Stimulated activated CD4-positive, alpha-beta T cell treated with anti-CD3 and anti-CD28 coated beads, Interleukin-12 subunit alpha, Interleukin-12 subunit beta, amount 100 ng/mL, for 24 hours (primary cell): ENCODE results near the gene LRCOL1.

ENCODE experiments used
- DNase-seq, 2 experiments: peaks; one replicate each; pipeline ENCODE4 v3.0.0-alpha.2; 2020; ENCODE audit warnings: low read depth in 2 of 2

Gene LRCOL1

DNA sequence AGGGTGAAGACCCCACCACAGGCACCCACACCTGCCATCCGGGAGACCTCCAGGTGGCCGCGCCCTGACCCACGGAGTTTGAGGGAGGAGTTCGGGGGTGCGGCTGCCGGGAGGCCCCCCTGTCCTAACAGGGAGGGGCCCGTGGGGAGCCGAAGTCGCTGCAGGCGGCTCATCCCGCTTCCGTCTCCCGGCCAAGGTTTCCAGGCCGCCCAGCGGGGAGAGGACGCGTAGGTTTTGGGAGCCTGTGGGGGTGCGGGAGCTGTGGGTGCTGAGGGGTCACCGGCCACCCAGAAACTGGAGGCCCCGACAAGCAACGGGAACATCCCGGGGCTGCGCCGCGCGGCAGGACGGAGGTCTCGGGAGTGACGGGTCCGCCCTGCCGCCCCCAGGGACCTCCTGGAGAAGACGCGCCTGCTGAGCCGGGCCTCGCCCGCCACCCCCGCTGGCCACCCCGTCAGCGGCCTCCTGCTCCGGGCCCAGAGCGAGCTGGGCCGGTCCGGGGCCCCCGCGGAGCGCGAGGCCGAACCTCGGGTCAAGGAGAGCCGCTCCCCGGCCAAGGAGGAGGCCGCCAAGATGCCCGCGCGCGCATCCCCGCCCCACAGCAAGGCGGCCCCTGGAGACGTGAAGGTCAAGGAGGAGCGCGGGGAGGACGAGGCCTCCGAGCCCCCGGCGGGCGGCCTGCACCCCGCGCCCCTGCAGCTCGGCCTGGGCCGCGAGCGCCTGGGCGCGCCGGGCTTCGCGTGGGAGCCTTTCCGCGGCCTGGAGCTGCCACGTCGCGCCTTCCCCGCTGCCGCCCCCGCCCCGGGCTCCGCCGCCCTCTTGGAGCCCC, 27.6 kb downstream of the LRCOL1 start:
- DNase-seq = no peak

DNA sequence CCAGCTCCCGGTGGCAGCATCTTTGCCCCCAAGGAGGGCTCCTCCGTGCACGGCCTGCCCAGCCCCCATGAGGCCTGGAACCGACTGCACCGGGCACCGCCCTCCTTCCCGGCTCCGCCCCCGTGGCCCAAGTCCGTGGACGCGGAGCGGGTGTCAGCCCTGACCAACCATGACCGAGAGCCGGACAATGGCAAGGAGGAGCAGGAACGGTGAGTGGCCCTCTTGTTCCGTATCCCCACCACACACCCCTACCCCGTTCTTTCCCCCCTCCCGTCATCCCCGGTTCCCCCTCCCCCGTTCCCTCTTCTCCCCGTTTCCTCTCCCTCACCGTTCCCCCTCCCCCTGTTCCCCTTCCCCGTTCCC, 28.3 kb downstream of the LRCOL1 start:
- no peak for DNase-seq

DNA sequence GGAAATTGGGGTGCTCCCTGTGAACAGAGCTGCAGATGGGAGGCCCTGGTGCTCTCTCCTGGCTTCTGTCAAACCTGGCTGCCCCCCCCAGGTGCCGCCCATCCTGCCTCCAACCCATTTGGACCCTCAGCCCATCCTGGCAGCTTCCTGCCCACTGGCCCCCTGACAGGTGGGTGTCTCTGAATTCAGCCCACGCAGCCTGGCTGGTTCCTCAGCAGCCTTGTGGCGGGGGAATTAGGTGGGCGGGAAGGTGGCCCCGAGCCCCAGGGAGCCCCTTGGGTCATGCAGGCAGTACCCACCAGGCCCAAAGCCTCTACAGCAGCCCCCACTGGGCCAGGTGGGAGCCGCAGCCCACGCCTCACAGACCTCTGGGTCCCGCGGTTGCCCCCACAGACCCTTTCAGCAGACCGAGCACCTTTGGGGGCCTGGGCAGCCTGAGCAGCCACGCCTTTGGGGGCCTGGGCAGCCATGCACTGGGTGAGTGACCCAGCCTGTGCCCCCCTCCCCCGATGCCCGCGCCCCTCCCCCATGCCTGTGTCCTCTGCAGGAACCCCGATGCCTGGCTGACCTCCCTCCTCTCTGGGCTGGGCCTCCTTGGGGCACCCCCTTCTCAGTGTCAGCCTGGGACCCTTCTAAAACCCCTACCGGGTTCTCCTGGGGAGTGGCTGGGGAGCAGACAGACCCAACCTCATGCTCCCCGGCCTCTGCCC, 28.9 kb downstream of the LRCOL1 start:
- no peak for DNase-seq

DNA sequence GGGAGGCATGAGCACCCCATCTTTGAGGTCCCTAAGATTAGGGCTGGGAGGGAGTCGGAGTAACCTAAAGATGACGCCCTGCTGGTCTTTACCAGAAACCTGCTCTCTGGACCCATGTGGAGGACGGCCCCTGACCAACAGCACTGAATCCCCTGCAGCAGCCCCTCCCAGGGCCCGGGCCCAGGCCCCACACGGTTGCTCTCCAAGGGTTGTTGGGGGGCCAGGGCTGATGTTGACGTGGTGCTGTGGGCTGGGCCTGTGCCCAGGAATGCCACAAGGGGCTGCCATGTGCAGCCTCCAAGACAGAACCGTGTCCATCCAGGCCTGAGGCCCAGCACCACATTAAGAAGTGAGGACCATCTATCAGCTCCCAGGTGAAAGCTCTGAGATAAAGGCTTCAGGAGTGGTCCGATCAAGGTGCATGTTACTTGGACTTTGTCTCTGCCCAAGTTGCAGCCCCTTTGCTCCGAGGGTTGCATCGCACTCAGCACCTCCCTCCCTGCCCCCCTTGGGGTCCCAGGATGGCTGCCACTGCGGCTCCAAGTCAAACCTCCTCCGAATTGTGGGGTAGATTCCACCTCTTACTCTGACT, 29.6 kb downstream of the LRCOL1 start:
- no peak for DNase-seq

DNA sequence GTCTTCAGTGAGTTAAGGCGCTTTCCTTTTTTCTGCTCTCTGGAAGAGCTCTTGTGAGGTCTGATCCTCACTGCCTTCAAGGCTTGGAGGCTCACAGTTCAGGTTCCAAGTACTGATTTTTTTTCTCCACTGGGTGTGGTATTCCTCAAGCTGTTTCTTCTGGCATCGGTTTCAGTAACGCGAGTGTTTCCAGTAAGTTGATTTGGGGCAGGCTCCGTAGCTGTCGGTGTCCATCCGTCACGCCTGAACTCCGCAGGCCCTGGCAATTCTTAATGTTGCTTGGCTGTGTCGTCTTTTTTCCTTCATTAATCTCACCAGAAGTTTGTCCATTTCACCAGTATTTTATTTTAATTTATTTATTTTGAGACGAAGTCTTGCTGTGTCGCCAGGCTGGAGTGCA, 30.6 kb downstream of the LRCOL1 start:
- no peak for DNase-seq

DNA sequence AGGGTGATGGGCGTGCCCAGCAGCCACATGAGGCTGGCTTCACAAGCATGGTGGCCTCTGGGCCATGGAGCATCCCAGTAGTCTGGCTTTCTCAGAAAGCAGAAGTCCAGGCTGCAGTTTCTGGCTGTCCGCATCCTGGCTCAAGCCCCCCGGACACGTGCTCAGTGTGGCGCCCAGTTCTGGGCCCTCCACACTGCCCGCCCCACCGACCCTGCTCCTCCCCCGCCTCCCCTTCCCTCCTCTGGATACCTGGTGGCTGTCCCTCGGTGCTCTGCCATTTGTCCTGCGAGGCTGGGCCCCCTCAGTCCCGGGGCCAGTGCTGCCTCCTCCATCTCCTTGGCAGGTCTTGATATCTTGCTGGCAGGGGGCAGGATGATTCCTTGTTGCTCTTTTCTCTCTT, 31.6 kb downstream of the LRCOL1 start:
- no peak for DNase-seq

DNA sequence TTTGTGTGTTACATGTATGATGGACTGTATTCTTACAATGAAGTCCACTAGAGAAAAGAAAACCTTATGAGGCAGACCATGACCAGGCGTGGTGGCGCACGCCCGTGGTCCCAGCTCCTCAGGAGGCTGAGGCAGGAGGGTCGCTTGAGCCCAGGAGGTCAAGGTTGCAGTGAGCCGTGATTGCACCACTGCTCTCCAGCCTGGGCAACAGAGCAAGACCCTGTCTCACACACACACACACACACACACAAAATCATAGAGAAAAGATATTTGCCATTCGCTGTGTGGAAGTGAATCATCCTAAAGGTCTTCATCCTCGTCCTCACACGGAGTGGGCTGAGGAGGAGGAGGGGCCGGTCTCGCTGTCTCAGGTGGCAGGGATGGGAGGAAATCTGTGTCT, 32.3 kb downstream of the LRCOL1 start:
- no peak for DNase-seq

DNA sequence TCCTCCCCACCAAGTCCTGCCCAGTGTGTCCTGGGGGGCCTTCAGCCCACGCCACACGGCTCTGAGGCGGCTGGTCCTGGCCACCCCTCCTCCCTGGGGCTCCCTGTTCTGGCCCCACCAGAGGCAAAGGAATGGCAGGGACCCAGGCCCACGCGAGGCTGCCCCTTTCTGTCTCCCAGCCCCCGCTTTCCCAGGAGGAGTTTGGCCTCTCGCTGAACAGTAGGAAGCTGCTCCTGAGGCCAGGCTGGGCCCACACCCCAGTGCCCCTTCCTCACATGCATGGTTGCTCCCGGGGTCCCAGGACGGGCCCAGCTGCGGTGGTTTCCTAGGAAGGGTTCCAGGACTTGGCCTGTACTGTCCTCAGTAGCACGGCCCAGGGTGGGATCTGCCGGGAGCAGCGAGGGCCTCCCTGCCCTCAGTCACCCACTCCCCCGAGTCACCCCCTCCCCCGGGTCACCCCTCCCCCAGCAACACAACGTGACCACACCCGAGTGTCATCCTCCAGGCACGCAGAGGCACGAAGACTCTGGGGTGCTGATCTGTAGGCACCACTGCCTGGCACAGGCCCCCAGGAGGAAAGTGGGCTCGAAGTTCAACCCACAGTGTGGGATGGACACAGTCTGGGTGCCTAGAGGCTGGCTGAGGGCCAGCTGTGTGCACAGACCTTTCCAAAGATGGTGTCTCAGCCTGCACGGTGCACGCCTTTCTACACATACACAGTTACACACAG, 33.0 kb downstream of the LRCOL1 start:
- DNase-seq = no peak

DNA sequence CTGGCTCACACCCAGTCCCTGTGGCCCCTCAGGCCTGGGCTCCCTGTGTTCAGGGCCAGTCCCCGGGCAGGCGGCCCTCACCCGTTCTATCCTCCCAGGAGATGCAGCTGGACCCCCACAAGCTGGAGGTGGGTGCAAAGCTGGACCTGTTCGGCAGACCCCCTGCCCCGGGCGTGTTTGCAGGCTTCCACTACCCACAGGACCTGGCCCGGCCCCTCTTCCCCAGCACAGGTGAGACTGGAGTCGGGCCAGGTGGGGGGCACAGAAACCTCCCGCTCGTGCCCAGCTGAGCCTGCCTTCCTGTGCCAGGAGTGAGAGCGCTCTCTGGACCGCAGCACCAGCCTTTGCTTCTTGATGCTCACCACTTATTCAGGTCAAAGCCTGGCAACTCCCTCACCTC, 33.7 kb downstream of the LRCOL1 start:
- no peak for DNase-seq

DNA sequence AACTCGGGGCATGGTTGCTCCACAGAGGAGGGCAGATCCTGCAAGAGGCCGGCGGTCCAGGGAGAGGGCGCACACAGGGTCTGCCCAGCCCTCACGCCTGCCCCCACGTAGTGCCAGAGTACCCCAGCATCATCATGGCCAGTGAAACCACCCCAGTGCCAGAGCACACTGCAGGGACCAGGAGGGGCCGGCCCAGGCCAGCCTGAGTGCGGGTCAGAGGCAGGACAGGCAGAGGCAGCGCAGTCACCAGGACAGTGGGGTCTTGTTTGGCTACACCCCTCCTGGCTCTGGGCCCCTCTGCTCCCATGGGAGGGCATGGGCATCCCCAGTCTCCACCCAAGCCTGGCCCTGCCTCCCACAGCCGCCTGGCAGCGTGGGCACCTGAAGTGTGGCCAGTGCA, 34.7 kb downstream of the LRCOL1 start:
- DNase-seq = no peak

DNA sequence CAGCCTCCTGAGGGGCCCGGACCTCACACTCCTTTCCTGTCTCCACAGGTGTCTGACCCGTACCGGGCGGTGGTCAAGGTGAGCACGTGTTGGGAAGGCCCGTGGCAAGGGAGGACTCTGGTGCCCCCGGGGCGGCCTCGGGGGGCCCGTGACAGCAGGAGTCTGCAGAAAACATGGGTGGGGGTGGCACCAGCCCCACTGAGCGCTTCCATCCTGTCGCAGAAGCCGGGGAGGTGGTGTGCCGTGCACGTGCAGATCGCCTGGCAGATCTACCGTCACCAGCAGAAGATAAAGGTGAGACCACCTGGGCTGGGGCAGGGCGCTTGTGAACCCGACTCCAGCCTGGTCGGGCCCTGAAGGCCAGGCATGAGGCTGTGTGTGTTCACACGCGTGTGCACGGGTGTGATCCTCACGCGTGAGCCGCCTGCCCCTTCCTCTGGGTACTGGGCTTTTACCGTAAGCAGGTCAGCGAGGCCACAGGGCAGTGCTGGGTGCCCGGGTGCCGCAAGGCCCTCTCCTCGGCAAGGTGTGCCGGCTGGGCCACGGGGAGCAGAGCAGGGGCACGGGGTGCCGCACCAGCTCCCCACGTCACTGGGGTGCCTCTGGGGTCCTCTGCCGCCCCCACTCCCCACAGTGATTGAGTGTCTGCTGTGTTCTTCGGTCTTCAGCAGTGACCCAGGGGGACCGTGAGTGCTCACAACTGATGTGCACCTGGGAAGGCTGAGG, 35.9 kb downstream of the LRCOL1 start:
- DNase-seq = no peak

DNA sequence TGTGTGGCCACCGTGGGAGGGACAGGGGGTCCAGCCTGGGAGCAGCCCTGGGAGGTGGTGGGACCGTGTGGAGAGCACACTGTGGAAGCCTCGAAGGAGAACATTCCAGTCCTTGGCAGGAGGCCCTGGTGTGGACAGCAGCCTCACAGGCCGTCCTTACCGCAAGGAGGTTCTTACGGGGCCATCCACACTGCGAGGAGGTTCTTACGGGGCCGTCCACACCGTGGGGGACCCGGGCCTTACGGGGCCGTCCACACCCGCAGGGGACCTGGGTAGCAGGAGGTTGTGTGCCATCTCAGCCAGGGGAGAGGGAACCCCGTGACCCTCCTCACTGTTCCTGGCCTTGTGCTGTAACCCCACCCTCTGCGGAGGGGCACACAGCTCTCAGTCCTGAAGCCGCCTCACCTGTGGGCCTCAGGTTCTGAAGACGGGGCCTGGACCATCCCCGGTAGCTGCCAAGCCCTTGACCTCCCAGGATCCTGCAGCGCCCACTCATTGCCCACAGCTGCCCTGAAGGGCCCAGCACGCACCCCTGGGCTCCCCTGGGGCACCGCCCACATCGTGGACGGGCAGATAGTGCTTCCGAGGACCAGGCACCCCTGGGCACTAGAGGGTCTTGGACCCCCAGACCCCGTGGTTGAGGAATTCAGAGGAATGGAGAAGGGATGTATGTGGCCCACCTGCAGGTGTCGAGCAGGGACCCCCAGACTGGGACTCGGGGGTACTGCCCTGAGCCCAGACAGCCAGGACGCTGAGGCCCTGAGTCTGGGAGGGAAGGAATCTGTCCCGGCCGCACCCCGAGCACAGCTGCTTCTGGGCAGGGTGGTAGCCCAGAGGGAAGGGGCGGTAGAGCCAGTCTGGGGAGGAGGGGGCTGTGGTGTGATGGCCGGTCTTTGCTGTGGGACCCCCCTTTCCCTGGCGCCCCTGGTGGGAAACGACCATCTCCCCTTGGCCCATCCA, 37.3 kb downstream of the LRCOL1 start:
- DNase-seq = no peak

DNA sequence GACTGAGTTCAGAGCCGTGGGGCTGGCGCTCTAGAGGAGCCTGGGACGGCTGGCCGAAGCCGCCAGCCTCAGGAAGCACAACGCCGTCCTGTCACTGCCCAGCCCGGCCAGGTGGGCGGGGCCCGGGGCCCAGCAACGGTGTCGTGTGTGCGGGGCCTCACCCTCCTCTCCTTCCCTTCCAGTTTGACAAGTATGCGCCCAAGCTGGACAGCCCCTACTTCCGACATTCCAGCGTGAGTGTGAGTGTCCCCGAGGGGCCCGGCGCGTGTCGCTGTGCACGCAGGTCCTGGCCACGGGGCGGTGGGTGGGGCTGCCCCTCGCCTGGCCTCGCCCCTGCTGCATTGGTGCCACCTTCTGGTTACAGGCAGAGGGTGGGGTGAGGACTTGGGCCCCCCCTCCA, 38.3 kb downstream of the LRCOL1 start:
- no peak for DNase-seq

DNA sequence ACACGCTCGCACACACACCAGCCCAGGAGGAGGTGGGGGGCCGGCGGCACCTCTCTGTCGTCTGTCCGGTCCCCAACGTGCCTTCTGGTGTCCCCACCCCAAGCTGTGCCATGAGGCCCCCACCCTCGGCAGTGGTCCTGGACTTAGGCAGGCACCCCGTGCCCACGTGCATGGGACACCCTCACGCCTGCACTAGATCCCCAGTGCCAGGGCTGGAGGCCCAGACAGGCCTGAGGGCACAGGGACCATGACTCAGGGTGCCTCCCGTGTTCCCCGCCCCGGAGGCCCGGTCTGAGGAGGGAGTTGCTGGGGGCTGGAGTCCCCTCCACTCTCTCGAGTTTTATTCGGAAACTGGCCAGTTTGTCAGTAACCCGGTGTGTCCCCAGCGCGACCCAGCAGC, 38.8 kb downstream of the LRCOL1 start:
- no peak for DNase-seq

DNA sequence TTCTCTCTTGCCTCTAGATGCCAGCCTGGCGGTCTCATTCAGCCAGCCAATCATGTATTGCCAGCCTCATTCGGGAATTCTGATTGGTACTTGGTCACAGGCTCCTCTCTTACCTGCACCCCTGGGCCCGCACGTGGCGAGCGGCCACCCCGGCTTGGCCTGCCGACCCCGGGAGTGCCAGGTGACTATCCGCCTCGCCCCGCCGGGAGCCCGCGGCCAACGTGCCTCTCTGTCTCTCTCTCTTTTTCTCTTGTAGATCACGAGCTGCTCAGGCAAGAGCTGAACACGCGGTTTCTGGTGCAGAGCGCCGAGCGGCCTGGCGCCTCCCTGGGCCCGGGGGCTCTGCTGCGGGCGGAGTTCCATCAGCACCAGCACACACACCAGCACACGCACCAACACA, 39.3 kb downstream of the LRCOL1 start:
- no peak for DNase-seq

DNA sequence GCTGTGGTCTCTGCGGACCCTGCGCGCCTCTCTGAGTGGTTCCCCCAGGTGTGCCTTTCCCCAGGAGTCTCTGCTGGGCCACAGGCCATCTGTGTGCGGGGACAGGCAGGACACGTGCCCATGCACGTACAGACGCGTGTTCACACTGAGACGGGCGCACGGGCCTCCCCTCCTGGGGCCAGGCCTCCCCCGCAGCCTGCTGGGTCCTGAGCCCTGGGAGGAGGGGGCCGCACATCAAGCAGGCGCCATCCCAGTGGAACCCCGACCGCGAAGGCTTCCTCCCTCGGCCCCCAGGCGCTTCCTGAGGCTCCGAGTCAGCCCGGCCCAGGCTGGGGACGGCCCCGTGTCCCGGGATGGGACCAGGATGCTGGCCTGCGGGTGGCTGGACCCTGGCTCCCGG, 39.7 kb downstream of the LRCOL1 start:
- DNase-seq = no peak

DNA sequence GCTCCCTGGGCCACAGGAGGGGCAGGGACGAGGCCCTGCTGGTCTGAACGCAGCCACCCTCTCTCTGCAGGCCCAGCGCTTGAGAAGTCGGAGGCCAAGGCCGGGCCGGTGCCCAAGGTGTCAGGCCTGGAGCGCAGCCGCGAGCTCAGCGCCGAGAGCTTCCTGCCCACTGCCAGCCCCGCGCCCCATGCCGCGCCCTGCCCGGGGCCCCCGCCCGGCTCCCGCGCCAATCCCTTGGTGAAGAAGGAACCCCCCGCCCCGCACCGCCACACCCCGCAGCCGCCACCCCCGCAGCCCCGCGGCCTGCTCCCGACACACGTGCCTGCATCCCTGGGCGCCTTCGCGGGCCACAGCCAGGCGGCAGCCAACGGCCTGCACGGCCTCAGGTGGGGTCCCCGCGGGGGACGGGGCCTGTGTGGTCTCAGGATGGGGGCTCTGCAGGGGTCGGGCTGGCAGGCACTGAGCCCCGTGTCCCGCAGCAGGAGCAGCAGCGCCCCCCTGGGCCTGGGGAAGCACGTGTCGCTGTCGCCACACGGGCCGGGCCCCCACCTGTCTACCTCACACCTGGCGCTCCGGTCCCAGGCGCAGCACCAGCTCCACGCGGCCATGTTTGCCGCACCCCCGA, 40.4 kb downstream of the LRCOL1 start:
- no peak for DNase-seq

DNA sequence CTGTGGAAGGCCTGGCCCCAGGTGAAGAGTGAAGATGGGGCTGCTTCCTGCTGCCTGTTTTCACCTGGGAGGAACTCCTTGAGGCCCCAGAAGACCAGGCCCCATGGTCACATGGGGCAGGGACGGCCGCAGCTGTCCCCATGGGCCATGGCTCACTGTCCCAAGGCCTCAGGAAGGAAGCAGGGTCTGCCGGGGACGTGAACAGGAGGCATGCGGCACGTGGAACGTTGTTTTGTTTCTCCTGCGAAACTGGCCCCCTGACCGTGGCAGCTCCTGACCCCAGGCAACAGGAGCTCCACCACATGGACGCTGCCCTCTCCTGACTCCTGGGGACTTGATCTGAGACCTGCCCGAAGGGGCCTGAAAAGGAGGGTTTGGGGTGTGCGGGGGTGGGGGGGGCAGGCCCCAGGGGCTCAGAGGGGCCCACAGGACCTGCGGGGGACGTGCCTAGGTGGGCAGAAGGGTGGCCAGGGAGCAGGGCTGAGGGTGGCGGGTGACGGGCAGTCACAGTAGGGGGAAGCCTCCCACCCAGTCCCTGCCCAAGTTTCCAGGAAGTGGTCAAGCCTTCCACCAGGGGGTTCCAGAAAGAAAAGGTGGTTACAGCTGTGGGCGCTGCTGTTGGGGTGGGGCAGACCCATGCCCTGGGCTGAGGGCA, 41.4 kb downstream of the LRCOL1 start:
- no peak for DNase-seq

DNA sequence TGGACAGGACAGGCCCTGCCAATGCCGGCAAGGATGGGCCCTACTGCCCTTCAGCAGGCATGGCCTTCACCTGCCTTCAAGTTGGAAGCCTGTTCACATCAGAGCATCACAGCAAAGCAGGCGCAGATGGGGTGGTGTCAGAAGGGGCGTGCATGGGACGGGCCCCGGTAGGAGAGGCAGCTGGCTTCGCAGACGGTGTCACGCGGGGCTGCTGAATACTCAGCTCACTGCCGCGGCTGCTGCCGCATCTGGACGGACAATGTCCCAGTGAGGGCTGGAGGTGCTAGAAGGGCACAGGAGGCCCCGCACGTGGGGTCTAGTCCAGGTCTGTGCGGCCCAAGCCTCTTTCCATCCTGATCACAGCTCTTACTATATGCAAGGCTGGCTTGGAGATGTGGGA, 42.1 kb downstream of the LRCOL1 start:
- DNase-seq = no peak
